T-helper 17 cell (primary cell): ENCODE results near the gene UCHL1. TPM values are rescaled to one million over a fixed set of nuclear protein-coding genes. Genes with fewer than 3 reads are reported as not detected.
"Not testable (repeated sequence)": the region's sequence is repeated elsewhere in the genome, so short reads cannot be mapped to it uniquely, and the experiment has no call there.

Experiments
- ATAC-seq: fragments of 150-1000 bp; cut with Tn5 transposase; 2 replicates; pipeline ENCODE4 v1.10.0; 2021; ENCODE audit warnings: mild to moderate bottlenecking, moderate library complexity
- DNase-seq, 3 donors: peaks; one replicate each; pipeline versions ENCODE4 v3.0.0 to v3.0.0-alpha.2; 2020 to 2021
- H3K9me3 ChIP-seq: one replicate; pipeline ENCODE4 v1.7.0; 2013; ENCODE audit warnings: low read length, mild to moderate bottlenecking; ENCODE audit not compliant: control insufficient read depth, poor library complexity, severe bottlenecking
- H3K27ac Mint-ChIP-seq: one replicate; pipeline ENCODE4 v1.8.0; 2022; ENCODE audit warnings: mild to moderate bottlenecking, moderate library complexity, mixed read lengths
- H3K27me3 Mint-ChIP-seq: one replicate; pipeline ENCODE4 v1.8.0; 2022; ENCODE audit warnings: mixed read lengths
- H3K36me3 Mint-ChIP-seq: one replicate; pipeline ENCODE4 v1.8.0; 2022; ENCODE audit warnings: low read depth, mixed read lengths
- H3K4me1 Mint-ChIP-seq: one replicate; pipeline ENCODE4 v1.8.0; 2022; ENCODE audit warnings: mild to moderate bottlenecking, mixed read lengths
- H3K4me3 Mint-ChIP-seq: one replicate; pipeline ENCODE4 v1.8.0; 2022; ENCODE audit warnings: mild to moderate bottlenecking, moderate library complexity, mixed read lengths
- total RNA-seq, 4 donors: library from RNA in 2 of 4; stranded (reverse) in 2 of 4; gene quantifications; one replicate each; pipeline ENCODE4 v1.2.3 and lab custom pipeline; 2022 to 2026

The UCHL1 gene
- total RNA-seq, 2 donors from 2014 or later, result not detected

- Mint-ChIP-seq H3K27ac (no peak overlapping the region), H3K27me3 (peaks cover 48% of the 10 kb centered on the region), H3K4me3 (no peak overlapping the region), H3K4me1 (no peaks in the 10 kb centered on the region), H3K36me3 (peaks cover 2% of the 10 kb centered on the region)
- H3K9me3 ChIP-seq, result no peaks in the 10 kb centered on the region
- no peak for DNase-seq
- ATAC-seq, result no peak
These were observed 51.7 kb downstream of the UCHL1 start for GRCh38 chr4:41308398-41308797.

GRCh38 chr4:41315426-41315825, 58.7 kb downstream of the UCHL1 start:
- H3K36me3 Mint-ChIP-seq, DNase-seq, H3K27ac Mint-ChIP-seq, H3K9me3 ChIP-seq, ATAC-seq, H3K4me3 Mint-ChIP-seq, H3K4me1 Mint-ChIP-seq: not testable (repeated sequence)
- peaks cover 13% of the 10 kb centered on the region for H3K27me3 Mint-ChIP-seq

GRCh38 chr4:41315862-41316261, 59.1 kb downstream of the UCHL1 start:
- H3K9me3 ChIP-seq, result peaks cover 2% of the 10 kb centered on the region
- Mint-ChIP-seq H3K4me3 (no peak overlapping the region), H3K27me3 (peaks cover 10% of the 10 kb centered on the region), H3K4me1 (peaks cover 2% of the 10 kb centered on the region), H3K36me3 (no peaks in the 10 kb centered on the region), H3K27ac (no peak overlapping the region)
- no peak for DNase-seq
- ATAC-seq, result no peak

Other genes starting within 250 kb of the UCHL1 start
- gene APBB2, start 42.4 kb upstream of the UCHL1 start, total RNA-seq, result under 1 TPM; 0.60 to 0.65 TPM